C4-2B (cell line): ENCODE results near the gene RNF144B.

Experiments used
- ZFX ChIP-seq: fragments of 450-650 bp; IDR thresholded peaks from 2 replicates; pipeline ENCODE4 v1.6.1; 2017
- TF ChIP-seq, protein P1 (sequence below): fragments of 450-650 bp; conservative IDR thresholded peaks from 2 replicates; pipeline ENCODE4 v1.5.1; 2017; ENCODE audit warnings: mild to moderate bottlenecking

DNA sequence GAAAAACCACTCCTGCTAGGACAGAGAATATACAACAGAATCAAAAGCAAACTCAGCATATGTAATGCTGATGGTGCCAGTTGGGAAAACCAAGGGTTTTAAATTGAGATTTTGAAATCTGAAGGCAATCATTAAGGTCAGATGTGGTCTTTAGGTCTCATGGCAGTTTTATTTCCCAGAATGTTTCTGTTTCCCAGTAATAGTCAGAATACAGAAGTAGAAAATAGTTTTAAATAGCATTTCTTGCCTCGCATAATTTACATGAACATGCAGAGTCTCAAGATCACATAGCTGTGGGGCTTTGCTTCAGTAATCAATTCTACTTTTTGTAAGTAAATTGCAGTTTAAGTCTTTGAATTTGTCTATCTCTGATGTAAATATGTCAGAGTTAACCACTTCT, 58.1 kb downstream of the RNF144B start:
- TF ChIP-seq, protein P1, sequence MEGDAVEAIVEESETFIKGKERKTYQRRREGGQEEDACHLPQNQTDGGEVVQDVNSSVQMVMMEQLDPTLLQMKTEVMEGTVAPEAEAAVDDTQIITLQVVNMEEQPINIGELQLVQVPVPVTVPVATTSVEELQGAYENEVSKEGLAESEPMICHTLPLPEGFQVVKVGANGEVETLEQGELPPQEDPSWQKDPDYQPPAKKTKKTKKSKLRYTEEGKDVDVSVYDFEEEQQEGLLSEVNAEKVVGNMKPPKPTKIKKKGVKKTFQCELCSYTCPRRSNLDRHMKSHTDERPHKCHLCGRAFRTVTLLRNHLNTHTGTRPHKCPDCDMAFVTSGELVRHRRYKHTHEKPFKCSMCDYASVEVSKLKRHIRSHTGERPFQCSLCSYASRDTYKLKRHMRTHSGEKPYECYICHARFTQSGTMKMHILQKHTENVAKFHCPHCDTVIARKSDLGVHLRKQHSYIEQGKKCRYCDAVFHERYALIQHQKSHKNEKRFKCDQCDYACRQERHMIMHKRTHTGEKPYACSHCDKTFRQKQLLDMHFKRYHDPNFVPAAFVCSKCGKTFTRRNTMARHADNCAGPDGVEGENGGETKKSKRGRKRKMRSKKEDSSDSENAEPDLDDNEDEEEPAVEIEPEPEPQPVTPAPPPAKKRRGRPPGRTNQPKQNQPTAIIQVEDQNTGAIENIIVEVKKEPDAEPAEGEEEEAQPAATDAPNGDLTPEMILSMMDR = no peak
- no peak for TF ChIP-seq ZFX
